RKO (cell line): ENCODE data around the gene XRCC1.
A peak's percentile ranks its signal among the peaks of the same experiment; 100 is the strongest.
"Not testable (repeated sequence)": the region's sequence is repeated elsewhere in the genome, so short reads cannot be mapped to it uniquely, and the experiment has no call there.

Source experiments
- DNase-seq: peaks from one replicate; pipeline ENCODE4 v3.0.0-alpha.2; 2016; ENCODE audit warnings: low spot score

Gene XRCC1

GRCh38 chr19:43599635-43600295 lies 24.4 kb upstream of the XRCC1 start:
- no peak for DNase-seq

GRCh38 chr19:43598445-43599240 lies 23.3 kb upstream of the XRCC1 start:
- no peak for DNase-seq

- peak; percentile 17 for DNase-seq
Observed at GRCh38 chr19:43597876-43598275, 22.5 kb upstream of the XRCC1 start.

GRCh38 chr19:43596842-43597461 lies 21.6 kb upstream of the XRCC1 start:
- DNase-seq, result peak; percentile 63

- peak; percentile 99 for DNase-seq
Observed at GRCh38 chr19:43595999-43596841, 20.9 kb upstream of the XRCC1 start, which contains the start of the genes IRGQ and ZNF576. IRGQ (minus strand) TSS chr19:43596134; CDS start chr19:43595338, 796 bp downstream. ZNF576 (plus strand) TSS chr19:43596595; CDS start chr19:43597109, 514 bp downstream.

- no peak for DNase-seq
Observed at GRCh38 chr19:43595605-43595998, 20.3 kb upstream of the XRCC1 start.

GRCh38 chr19:43594710-43595604 lies 19.6 kb upstream of the XRCC1 start:
- peak; percentile 83 for DNase-seq

GRCh38 chr19:43594081-43594697 lies 18.9 kb upstream of the XRCC1 start:
- DNase-seq, result no peak

- DNase-seq, result no peak
Observed at GRCh38 chr19:43592800-43593350, 17.5 kb upstream of the XRCC1 start.

- no peak for DNase-seq
Observed at GRCh38 chr19:43591904-43592772, 16.8 kb upstream of the XRCC1 start.

GRCh38 chr19:43589678-43590077 lies 14.4 kb upstream of the XRCC1 start:
- DNase-seq, result no peak

- no peak for DNase-seq
Observed at GRCh38 chr19:43589277-43589676, 13.9 kb upstream of the XRCC1 start.

GRCh38 chr19:43587029-43587428 lies 11.7 kb upstream of the XRCC1 start:
- not testable (repeated sequence) for DNase-seq

- no peak for DNase-seq
Observed at GRCh38 chr19:43586346-43586745, 11.0 kb upstream of the XRCC1 start.

GRCh38 chr19:43584484-43584883 lies 9.2 kb upstream of the XRCC1 start:
- DNase-seq, result no peak

GRCh38 chr19:43582495-43582894 lies 7.2 kb upstream of the XRCC1 start:
- DNase-seq, result no peak

- no peak for DNase-seq
Observed at GRCh38 chr19:43581467-43581866, 6.1 kb upstream of the XRCC1 start.

- no peak for DNase-seq
Observed at GRCh38 chr19:43578787-43579186, 3.5 kb upstream of the XRCC1 start.
